OCI-LY7 (cell line): Measurements from ENCODE around the gene ATL2.

Source experiments
- CTCF ChIP-seq: fragments of 200-600 bp; sonication (generic); conservative IDR thresholded peaks from 2 replicates; pipeline ENCODE4 v1.5.1; 2014; ENCODE audit warnings: mild to moderate bottlenecking, antibody characterized with exemption, low read length, moderate library complexity, mixed read lengths
- EZH2phosphoT487 ChIP-seq: fragments of 200-600 bp; sonication (generic); IDR thresholded peaks from 2 replicates; pipeline ENCODE4 v1.6.1; 2018; ENCODE audit warnings: low read depth, borderline replicate concordance, mild to moderate bottlenecking, mixed run types, antibody characterized with exemption, low read length, moderate library complexity, mixed read lengths

GRCh38 chr2:38405917-38406596 lies 29.0 kb upstream of the ATL2 start:
- no peak for TF ChIP-seq CTCF
- no peak for TF ChIP-seq EZH2phosphoT487
